Activated CD4-positive, alpha-beta T cell treated with anti-CD3 and anti-CD28 coated beads, Interleukin-2, amount 50 U/mL, for 1 hour (primary cell): Measurements from ENCODE around the gene MUC2.

Source experiments
- DNase-seq: peaks from one replicate; pipeline ENCODE4 v3.0.0-alpha.2; 2020

The MUC2 gene

GRCh38 chr11:1052133-1053011, 22.3 kb upstream of the MUC2 start:
- DNase-seq: no peak

DNA sequence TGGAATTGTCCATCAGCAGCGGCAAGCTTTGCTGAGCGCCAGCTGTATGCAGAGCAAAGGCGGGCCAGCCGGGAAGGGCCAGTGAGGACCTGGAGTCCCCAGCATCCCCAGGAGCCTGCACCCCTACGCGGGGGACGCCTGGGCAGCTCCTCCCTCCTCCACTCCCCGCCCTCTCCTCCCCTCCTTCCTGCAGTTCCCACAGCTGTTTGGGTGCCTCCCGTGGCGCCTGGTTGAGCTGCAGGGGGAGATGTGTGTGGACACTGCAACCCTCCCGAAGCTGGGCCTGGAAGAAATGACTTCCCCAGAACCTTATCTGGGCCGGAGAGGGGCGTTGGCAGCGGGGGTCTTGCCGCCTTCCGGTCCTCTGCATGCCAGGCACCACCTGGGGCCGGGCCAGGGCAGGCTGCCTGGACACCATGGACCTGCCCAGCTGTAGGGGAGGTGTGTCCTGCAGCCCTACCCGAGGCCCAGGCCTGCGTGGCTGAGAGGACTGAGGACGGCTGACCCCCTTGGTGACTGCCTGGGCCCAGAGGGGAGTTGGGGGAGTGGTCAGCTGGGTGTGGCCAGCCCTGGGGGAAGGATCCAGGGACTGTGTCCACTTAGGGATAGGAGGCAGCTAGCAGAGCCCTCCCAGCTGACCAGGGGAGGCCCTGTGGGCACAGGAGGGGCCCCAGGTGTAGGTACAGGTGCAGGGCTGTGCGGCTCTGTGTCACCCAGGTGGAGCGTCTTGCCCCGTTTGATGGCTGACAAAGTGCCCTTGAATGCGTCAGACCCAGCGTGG, 21.4 kb upstream of the MUC2 start:
- no peak for DNase-seq

DNA sequence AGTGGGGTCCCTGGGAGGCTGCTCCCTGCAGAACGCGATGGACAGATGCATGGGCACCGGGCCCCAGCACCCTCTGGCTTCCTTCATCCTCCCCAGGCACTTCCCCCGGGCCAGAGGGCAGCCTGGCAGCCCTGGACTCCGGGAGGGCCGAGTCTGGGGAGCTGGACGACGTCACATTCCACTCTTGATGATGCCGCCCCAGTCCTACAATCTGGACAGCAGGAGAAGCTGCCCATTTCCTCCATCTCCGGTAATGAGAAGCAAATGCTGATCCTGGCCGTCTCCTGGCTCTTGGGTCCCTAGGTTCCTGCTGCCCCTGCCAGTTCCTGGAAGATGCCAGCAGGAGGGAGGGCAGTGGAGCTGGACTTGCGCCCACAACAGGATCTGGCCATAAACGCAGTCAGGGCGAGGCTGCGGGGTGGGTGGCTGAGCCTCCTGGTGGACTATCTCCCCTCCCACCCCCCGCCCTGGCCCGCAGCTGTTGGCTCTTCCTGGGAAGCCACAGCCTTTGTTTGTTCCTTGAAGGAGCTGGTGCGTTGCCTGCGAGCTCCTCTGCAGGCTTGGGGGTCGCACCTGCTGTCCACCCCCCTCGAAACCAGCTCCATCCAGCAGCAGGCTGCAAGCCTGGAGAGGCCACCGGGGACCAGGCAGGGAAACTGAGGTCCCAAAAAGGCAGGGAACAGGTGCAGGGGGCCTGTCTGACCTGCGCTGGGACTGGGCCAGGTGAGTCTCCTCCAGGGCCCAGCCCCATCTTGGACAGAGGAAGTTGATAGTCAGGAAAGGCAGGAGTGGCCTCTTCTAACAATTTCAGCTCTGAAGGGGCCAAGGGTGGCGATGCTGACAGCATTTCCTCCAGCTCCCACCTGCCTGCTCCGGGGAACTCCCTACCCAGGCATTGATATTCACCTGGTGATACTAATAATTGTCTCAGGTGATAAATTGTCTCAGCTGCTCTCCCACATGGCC, 20.2 kb upstream of the MUC2 start:
- no peak for DNase-seq

- DNase-seq: no peak
These were observed 19.5 kb upstream of the MUC2 start for GRCh38 chr11:1055109-1055703.

DNA sequence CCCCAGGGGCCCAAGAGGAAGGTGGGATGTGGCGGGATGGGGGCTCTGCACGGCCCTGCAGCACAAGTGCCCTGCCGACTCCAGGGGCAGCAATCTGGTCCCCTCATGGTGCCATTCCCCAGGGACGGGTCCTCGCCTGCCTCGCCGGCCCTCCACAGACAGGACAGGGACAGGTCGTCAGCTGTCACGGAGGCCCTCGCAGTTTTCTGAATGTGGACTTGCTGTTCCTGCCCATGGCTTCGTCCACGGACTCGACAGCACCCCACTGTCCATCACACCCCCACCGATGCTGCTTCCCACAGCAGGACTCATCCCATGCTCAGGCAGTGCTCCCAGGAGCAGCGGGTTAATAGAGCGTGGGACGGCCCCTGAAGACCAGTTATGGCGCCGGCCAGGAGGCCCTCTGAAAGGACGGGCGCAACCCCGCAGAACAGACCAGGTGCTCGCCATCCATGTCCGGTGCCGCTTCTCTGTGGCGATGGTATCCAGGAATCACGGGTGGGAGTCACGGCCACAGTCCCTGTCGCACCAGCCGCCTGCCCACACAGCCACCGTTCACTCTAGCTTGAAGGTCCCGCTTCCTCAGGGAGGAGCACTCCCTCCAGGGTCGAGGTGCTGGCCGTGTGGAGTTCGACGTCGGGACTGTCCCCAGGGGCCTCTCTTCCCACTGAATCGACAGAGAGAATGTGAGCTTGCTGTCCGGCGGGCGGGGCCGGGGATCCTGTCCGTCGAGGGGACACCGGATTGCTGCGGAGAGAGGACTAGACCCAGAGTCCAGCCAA, 18.5 kb upstream of the MUC2 start:
- no peak for DNase-seq

DNA sequence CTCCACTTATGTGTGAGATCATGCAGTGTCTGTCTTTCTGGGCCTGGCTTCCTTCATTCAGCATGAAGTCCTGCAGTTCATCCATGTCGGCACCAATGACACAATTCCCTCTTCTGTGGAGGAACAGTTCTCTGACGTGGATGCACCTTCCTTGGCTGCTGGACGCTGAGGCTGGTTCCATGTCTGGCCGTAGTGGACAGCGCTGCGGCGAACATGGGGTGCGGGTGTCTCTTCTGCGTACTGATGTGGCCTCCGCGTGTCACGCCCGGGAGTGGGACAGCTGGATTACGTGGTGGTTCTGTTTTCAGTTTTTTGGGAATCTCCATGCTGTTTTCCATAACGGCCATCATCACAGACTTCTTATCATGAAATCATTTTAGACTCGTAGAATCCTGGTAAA, 16.9 kb upstream of the MUC2 start:
- DNase-seq: no peak

GRCh38 chr11:1059759-1060158, 14.9 kb upstream of the MUC2 start:
- DNase-seq: no peak

GRCh38 chr11:1060410-1060809, 14.3 kb upstream of the MUC2 start:
- no peak for DNase-seq

DNA sequence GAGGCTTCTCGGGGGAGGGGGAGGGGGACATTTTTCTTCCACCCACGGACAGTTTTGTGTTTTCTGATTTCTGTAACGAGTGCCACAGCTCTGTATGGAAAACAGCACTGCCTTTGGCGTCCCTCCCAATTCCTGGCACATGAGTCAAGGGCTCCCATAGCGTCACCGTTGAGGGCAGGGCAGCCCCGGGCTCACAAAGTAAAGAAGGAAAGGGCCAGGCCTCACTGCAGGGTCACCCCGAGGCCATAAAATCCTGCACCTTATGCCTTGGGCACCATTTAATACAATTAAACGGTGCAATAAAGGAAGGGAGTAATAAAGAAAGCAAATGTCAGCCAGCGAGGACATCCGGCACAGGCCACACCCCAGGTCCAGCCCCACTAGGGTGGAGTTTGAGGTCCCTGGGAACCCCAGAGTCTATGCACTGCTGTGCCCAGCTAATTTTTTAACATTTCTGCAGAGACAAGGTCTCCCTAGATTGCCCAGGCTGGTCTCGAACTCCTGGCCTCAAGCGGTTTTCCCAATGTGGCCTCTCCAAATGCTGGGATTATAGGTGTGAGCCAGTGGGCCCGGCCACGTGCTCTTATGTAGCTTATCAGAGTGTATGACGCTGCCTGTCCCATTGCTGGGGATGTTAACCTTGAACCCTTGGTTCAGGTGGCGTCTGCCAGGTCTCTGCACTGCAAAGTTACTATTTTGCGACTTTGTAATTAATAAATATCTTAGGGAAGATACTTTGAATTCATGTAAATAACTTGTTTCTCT, 13.6 kb upstream of the MUC2 start:
- DNase-seq: no peak

DNA sequence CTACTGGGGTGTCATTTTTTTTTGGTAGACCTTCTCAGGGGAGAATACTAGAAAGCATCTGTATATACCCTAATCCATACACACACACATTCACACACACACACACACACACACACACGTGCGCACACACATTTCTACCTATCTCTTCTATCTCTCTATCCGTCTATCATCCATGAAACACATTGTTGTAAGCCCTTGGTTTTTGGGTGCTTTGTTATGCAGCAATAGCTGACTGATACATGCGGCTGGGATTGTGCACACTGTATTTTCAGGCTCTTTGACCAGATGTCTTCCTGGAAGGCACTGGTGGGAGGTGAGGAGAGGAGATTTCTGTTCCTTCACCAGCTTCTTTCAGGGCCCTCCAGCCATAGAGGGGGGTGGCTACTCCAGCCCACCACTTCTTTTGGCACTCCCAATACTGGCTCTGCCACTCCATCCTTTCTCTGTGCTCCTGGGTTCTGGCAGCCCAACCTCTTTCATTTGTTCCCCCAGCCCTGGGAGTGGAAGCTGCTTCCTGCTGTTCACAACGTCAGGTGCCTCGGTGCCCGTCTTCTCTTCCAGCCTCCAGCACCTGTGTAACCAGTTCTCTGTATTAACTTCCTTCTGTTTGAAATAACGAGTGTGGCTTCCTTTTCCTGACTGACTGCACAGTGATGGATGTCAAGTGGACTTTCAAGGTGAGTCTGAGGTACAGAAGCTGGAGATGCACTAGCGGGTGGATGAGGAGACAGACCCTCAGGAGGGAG, 12.4 kb upstream of the MUC2 start:
- no peak for DNase-seq

DNA sequence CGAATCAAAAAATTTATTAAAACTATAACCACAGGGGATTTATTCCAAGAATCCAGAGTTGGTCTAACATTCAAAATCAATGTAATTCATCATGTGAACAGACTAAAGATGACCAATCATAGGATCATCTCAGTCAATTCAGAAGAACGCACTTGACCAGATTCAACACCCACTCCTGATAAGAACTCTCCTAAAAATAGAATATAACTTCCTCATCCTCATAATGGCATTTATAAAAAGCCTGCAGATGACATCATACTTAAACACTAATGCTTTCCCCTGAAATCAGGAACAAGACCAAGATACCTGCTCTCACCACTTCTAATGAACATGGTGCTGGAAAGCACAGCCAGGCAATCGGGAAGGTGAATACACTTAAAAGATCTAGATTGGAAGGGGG, 10.5 kb upstream of the MUC2 start:
- DNase-seq: no peak

GRCh38 chr11:1067812-1068496, 6.7 kb upstream of the MUC2 start:
- no peak for DNase-seq

DNA sequence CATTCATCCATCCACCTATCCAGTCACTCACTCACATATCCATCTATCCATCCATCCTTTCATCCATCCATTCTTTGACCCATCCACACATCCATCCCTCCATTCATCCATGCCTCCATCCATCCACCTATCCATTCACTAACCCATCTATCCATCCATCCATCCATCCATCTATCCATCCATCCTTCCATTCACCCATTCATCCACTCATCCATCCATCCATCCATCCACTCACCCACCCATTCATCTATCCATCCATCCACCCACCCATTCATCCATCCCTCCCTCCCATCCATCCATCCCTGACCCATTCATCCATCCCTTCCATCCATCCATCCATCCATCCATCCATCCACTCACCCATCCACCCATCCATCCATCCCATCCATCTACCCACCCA, 4.9 kb upstream of the MUC2 start:
- no peak for DNase-seq

DNA sequence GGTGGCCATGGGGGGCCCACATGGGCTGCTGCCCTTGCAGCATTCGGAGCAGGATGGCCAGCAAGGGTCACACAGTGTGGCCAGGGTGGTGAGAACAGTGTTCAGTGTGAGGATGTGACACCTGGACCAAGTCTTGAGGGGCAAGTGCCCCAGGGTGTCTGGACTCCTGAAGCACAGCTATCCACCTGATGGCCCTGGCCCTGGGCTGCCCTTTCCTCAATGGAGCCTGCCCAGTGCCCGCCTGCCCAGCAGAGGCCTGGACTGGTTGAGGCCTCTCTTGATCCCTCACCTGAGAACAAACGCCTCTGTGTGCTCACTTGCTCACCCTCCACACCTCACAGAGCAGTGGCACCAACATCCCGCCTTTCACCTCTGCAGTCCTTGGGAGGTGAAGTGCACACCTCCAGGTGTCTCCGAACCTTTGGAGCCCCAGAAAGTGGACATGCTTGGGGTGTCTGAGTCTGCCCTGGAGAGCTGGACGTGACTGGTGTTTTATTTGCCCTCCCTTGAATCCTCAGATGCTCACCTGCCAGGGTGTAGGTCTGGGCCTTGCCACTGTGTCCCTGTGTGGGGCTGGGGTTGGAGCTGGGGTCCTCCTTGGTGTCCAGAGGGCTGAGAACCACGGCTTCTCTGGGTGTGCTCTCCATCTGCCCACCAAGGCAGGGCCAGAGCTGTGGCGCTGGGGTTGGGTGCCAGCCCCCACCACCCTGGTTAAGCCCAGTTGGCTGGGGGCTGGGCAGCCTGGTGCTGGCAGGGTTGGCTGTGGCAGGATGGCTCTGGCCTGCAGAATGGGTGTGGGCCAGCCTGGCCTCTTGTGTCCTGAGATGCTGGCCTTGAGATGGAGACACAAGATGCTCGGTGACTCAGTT, 3.8 kb upstream of the MUC2 start:
- DNase-seq: no peak

GRCh38 chr11:1071571-1072115, 3.0 kb upstream of the MUC2 start:
- DNase-seq: no peak

GRCh38 chr11:1072116-1072820, 2.4 kb upstream of the MUC2 start:
- DNase-seq: no peak

DNA sequence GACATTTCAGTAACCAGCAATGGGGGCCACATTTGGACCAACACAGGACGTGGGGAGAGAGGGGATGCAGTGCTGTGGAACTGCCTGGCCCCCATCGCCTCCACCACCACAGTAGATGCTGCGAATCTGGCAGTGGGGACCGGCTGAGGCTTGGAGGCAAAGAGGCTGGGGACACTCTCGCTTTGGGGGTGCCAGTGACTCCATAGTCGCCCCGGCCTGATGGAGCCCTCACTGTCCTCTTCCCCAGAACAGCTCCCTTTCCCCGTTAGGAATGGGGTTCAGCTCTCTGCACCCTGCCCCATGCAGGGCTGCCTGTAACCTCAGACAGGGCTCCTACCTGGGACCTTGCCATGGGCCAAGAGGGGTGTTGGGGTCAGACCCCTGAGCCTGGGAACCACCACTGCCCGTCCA, 1.8 kb upstream of the MUC2 start:
- no peak for DNase-seq
